Stomach (tissue), 4 donors: Measurements from ENCODE around the gene NUP62.

Experiments used
- CTCF ChIP-seq, 7 experiments: fragments of 450-650 bp in 4 of 7; fragments of 200-600 bp in 3 of 7; sonication (generic) in 3 of 7; IDR thresholded peaks; one replicate each; pipeline ENCODE4 v1.5.1; 2016 to 2019; ENCODE audit warnings: antibody characterized with exemption in 7 of 7, control low read depth in 2 of 7, mild to moderate bottlenecking in 1 of 7
- POLR2A ChIP-seq, 4 donors: fragments of 450-650 bp; IDR thresholded peaks; one replicate each; pipeline ENCODE4 v1.6.1; 2016; ENCODE audit warnings: antibody characterized with exemption in 4 of 4, control low read depth in 2 of 4, mild to moderate bottlenecking in 1 of 4, moderate library complexity in 1 of 4

- no peak for TF ChIP-seq CTCF (IDR thresholded peaks at IDR 0.05)
- no peak for TF ChIP-seq POLR2A (IDR thresholded peaks at IDR 0.05)
Observed at GRCh38 chr19:49972841-49973240, 43.5 kb upstream of the NUP62 start.
